T1000 (cell line): ENCODE results near the gene FGFR3.

Experiments
- DNase-seq: peaks from one replicate; lab custom pipeline; 2025; ENCODE audit warnings: mixed read lengths; lab: John Stamatoyannopoulos, UW

FGFR3 gene

DNA sequence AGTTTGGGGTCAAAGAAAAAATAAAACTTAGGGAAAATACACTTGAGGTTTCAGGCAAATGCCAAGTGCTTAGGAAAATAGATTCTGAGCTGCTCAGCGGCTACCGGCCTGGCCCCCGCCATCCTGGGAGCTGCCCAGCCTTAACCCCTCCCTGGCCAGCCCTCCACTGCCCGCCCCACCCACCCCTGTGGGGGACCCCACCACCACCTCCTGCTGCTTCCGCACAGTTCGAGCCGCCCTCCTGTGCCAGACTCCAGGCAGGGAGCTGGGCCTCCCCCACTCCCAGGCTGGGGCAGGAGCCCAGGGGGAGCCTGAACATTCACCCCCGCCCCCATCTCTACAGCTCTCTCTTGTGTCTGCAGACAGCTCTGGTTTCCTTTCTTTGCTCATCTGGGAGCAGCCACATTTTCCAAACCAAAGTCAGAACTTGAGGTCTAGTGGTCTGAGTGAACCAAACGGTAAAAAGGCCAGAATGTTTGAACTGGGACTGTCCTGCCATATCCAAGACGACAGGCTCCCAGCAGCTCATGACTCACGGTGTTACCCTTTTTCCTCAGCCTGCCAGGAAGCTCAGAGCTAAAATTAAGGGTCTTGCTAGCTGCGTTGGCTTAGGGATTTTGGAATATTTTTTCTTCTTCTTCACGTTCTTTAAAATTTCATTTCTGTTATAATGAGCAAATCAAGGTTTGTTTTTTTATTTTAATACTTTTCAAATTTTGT lies 4.7 kb upstream of the FGFR3 start:
- no peak for DNase-seq

DNA sequence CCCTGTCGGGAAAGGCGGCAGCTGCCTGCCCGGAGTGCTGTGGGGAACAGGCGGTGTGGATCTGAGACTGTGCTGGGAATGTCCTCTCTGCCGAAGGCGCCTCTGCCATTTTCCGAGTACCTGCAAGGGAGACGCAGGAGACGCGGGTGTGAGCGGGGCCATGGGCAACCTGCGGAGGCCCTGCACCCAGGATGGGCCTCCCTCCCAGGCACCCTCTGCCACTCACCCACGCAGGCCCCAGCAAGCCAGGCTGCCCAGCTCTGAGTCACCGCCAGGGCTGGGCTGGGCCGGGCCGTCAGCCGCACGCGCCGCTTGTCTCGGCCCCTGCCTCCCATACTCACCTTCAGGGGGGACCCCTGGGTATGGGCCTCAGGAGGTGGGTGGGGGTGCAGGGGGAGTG lies 3.5 kb upstream of the FGFR3 start:
- no peak for DNase-seq

DNA sequence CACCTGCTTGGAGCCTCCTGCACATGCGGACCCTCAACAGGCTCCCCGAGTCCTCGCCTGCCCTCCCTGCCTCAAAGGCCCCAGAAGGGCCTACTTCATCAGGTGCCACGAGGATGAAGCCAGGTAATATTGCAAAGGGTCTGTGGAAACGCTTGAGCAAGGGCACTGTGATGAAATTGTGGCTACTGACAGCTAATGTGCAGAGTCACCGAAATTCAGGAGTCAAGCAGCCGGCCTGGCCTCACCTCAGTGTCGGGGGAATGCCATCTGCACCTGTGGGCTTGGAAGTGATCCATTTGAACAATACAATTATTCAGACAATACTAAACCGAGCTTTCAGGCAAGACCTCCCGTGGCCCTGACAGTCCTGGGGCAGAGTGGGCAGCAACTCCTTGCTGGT lies 3.1 kb upstream of the FGFR3 start:
- no peak for DNase-seq

DNA sequence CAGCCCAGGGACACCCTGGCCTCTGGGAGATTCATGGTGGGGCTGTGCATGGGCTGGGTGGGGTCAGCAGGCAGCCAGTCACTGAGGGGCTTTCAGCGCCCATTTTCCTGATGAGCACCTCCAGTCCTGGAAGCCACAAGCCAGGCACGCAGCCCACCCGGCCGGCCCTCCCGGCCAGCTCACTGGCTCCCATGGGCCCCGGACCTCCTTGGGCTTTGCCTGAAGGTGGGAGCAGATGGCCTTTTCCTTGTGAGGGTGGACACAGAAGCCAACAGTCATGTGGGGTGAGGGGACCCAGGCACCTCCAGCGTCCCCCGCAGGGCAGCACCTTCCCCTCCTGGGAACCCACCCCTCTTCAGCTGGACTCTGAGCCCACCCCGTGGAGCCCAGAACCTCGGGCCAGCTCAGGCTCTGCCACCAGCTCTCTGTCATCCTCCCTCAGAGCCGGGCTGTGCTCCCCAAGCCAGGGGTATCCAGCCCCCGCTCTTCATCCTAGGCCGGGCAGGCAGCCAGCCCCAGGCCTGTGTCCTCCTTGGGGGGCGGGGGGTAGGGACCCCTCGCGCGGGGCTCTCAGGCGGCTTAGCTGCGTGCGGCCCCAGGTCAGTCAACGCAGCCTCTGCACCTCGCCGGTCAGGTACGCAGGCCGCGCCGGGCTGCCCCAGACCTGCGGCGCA lies 798 bp upstream of the FGFR3 start:
- DNase-seq = no peak

DNA sequence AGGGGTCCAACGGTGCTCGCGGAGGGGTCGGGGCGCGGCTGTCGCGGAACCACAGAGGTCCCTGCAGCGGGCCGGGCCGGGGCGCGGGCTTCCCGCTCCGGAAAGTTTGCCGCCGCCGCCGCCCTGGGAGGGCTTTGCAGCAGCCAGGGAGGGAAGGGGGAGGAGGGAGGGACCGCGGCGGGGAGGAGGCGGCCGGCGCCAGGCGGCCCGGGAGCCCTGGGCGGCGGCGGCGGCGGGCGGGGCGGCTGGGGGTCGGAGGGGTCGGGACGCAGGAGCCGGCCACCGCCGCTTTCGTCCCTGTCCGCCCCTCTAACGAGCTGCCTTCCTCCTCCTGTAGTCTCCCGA lies 375 bp downstream of the FGFR3 start:
- DNase-seq = no peak

DNA sequence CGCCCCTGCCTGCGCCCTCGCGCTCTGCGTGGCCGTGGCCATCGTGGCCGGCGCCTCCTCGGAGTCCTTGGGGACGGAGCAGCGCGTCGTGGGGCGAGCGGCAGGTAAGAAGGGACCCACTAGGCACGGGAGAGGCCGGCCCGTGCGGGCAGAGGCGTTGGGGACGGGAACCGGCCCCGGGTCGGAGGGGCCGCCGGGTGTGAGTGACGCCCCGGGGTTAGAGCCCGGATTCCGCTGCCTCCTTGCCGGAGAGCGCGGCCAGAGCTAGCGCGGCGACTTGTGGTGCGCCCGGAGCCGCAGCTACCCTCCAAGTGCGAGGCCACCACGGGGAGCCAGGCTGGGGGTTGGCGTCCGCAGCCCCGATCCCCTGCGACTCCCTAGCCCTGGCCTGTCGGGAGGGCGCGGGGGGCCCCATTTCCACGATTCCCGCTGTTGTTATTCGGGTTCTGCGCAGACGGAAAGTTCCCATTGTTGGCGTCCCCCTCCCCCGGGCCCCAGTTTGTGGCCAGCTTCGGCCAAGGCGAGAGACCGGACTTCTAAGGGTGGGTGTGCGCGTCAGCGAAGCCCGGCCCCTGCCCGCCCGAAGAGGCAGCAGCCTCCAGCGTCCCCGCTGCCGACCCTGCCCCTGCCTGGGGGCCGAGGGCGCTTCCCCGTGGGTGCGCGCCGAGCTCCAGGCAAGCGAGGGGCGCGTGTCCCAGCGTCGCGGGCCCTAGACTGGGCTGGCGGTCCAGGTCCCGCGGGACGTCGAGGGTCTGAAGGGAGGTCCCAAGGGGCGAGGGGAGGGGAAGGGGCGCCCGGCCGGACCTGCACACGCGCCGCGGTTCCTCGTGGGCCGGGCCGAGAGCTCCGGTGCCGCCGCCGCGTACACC lies 1.1 kb downstream of the FGFR3 start:
- no peak for DNase-seq

DNA sequence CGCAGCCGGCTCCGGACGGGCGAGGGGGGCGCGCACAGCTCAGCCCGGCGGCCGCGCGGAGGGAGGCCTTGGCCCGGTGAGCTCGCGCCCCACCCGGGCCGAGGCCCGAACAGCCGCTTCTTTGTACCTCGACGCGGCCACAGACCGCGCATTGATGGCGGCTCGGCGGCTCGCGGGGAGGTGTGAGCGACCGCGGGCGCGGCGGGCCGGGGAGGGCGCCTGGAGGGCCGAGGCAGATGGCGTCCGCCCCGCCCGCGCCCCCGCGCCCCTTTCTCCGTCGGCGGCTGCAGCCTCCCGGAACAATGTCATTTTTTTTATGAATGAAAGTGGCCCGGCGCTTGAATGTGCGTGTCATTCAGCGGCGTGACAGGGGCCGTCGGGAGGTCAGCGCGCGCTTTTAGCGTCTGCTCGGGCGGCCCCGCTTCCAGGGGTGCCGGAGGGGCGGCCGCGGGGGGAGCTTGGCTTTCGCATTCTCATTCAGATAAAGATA lies 1.8 kb downstream of the FGFR3 start:
- DNase-seq = no peak

DNA sequence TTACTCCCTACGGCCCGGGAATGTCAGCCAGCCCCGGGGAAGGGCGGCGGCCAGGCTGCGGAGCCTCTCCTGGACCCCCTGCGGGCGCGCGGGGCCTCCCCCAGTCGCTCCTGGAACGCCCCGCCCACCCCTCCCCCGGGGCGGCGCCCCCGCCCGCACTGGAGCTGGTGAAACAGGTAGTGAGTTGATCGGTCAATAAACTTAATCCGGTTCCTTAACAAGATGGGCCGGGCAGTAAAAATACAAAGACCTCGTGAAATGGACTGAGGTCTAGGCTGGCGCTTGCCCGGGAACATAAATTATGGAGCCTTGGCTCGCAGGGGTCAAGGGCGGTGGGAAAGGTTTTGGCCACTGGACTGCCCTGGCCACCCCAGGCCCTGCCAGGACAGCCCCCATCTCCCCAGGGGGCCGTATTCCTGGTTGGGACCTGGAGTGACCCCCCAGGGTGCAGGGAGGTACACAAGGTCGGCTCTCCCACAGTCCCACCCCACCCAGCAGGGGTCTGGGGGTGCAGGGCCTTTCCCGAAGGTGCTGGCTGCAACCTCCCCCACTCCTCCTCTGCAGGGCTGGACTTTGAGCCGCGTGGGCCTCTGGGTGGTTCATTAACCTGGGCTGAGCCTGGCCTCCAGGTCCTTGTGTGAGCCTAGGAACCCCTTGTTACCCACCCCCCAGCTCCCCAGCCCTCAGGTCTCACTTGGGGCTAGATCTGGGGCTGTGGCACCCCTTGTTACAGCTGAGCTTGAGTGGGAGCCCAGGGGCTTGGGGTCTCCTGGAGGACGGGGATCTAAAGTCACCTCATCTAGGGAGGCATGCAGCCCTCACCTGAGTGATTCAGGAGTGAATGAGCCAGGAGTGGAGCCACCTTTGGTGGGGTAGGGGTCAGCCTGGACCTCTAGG lies 2.5 kb downstream of the FGFR3 start:
- no peak for DNase-seq

DNA sequence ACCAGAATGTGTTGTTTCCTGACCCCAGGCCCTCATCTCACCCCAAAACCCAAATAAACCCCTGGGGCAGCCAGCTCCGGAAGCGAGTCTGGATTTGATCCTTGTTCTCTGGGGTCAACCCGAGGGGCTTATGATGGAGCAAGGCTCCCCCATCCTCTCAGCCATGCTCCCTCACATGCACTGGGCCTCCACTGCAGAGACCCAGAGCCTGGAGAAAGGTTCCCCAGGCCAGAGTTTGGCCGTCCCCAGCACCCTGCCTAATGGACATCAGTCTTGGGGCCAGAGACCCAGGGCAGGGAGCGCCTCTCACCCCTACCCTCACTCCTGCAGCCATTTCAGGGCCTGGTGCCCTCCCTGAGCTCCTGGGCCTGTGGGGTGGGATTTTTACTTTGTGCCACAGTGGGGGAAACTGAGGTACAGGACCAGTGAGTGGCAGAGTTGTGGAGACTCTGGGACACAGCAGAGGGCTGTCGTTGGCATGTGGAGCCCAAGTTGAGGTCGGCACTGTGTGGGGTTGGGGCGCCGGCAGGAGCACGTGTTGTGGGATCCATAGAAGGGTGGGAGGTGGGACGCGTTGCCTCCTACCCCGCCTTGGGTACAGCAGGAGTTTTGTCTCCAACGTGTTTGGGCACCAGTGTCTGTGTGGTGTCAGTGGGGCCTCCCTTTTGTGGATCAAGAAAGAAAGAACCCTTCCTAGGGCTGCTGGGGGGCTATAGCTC lies 3.6 kb downstream of the FGFR3 start:
- DNase-seq = no peak

DNA sequence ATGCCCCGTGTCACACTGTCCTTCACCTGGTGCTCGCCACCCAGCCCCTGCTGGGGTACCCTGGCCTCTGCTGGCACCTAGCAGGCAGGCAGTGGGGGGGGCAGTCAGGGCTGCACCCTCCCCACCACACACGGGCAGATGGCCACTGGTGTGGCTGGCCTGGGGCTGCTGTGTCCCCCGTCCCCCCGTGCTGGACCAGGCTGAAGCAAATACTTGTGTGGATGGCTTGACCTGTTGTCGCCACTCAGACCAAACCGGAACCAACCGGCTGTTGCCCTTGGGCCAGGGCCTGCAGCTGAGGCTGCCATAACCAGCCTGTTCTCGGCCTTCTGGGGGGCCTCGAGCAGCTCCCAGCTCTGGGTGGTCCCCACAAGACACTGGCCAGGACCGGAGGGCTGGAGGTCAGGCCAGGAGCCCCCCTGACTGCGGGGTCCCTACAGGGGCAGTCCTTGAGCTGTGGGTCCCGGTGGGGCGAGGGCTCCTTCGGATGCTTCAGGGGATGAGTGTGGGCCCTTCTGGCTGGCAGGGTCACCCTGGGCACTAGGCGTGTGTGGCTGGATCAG lies 4.3 kb downstream of the FGFR3 start:
- no peak for DNase-seq

DNA sequence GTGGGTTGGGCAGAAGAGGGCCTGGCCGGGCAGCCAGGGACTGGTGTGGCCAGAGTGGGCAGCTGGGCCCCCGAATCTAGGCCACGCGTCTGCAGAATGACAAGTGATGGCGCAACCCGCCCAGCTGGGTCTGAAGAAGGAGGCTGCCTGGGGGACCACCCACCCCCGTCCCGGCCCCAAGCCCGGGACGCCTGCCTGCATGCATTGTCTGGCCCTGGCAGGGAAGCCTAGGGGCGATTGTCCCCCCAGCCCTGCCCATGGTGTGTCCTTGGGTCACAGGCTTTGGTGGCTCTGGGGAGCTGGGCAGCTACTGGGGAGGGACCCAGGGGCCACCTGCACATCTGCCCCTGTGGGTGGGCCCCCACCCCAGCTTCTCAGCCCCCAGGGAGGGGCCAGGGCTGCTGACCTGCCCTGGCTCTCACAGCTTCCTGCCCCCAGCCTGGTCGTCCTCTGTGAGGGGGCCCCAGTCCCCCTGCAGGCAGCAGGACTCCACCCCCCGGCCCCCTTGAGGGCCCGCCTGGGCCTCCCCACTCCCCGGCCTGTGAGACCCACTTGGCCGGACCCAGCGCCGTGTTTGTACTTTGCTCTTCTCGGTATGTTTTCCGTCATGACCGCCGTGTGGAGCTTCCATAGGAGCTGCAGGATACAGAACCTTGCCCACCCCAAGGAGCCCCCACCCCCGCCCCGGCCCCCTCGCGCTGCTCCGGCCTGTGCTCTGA lies 4.9 kb downstream of the FGFR3 start:
- DNase-seq = no peak

DNA sequence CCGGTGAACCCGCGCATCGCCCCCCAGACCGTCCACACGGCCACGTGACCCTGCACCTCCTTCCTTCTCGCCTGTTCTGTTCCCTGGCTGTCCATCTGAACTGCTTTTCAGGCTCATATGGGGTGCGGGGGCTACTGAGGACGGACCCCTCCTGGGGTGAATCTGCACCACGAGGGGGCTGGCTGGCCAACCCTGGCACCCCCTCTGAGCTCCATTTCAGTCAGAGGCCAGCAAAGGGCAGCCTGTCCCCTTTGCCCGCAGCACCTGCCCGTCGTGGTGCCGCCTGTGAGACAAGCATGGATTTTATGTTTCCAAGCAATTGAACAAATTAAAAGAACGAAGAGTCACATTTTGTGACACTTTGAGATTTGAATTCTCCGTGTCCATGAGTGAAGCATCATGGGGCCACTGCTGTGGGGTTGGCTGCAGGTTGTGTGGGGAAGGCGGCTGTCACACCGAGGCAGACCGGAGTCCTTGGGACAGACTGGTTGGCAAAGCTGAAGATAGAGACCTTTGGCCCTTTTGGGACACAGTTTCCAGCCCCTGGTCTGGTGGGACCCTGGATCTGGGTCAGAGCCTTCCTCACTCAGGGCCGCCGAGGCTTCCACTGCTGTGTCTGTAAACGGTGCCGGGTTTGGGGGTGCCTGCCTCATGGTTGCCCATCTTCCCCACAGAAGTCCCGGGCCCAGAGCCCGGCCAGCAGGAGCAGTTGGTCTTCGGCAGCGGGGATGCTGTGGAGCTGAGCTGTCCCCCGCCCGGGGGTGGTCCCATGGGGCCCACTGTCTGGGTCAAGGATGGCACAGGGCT lies 5.7 kb downstream of the FGFR3 start:
- DNase-seq = no peak

DNA sequence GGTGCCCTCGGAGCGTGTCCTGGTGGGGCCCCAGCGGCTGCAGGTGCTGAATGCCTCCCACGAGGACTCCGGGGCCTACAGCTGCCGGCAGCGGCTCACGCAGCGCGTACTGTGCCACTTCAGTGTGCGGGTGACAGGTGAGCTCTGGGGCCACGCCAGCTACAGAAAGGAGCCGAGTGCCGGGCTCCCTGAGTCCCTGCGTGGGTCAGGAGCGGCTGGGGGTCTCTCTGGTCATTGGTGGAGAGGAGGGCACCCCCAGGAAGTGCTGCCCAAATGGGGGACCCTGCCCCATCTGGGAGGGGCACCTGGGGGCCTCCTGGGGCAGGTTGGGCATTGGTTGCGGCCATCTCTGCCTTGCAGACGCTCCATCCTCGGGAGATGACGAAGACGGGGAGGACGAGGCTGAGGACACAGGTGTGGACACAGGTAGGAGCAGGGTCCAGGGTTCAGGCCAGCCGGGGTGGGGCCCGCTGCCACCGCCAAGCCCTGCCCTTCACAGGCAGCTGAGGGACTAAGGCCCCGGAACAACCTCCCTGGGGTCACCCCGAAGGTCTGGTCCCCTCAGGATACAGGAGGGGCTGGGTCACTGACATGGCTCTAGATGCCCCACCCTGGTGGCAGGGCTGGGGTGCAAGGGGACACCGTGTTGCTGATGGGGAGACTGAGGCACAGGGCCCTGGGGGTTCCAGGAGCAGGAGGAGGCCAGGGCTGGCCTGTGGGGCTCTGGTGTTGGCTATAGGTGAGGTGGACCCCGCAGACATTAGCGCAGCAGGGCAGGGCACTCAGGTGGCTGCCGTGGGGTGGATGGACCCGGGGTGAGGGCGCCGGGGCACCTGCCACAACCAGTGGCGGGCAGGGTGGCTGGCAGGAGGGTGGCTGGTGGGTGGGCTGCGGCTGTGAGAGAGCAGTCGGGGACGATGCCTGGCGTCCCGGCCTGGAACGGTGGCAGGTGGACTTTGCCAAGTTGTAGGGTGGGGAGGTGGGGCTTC lies 6.6 kb downstream of the FGFR3 start:
- no peak for DNase-seq

DNA sequence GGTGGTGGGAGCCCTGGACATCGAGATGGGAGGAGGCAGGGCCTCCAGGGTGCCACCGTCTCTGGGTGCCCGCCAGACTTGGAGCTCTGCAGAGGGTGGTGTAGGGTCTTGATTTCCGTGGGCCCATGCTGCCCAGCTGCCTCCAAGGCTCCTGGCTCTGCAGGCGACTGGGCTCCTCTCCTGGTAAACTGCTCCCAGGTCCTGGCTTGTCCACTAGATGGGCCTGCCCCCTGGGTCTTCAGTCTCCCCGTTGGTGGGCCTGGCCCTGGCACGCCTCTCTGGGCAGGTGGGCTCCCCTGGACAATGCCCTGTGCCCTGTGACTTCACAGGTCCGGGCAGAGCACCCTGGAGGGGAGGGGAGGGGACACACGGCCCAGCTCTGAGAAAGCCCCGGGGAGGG lies 7.7 kb downstream of the FGFR3 start:
- no peak for DNase-seq

DNA sequence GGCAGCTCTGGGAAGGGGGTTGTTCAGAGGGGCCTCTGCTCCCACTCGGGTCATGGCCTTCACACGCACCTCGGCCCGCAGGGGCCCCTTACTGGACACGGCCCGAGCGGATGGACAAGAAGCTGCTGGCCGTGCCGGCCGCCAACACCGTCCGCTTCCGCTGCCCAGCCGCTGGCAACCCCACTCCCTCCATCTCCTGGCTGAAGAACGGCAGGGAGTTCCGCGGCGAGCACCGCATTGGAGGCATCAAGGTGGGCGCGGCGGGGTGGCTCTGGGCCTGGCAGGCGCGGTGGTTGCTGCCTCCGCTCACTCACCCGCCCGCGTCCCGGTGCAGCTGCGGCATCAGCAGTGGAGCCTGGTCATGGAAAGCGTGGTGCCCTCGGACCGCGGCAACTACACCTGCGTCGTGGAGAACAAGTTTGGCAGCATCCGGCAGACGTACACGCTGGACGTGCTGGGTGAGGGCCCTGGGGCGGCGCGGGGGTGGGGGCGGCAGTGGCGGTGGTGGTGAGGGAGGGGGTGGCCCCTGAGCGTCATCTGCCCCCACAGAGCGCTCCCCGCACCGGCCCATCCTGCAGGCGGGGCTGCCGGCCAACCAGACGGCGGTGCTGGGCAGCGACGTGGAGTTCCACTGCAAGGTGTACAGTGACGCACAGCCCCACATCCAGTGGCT lies 8.3 kb downstream of the FGFR3 start:
- DNase-seq = no peak

DNA sequence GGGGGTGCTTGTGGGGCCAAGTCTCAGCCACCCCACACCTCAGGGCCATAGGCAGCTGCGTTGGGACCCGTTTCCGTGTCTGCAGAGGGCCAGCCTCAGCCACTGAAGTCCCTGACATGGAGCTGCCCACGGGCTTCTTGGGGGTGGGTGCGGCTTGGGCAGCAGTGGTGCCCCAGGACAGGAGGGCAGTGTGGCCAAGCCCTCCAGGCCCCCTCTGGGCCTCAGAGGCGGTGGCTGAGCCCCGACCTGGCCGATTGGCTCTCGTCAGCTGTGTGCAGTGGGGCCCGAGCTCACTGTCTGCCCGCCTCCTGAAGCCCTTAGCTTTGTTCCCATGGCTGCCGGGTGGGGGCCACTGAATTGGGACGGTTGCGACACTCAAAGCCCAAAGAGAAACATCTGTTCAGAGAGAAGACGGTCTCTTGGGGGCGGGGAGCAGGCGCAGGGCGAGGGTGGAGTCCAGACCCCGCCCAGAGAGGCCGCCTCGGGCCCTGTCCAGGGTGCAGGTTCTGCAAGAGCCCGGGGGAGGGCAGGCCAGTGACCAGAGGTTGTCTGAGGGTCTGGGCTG lies 9.1 kb downstream of the FGFR3 start:
- no peak for DNase-seq
